Glomerular endothelial cell (primary cell): ENCODE results near the gene SLIRP. TPM values are rescaled to one million over a fixed set of nuclear protein-coding genes. Genes with fewer than 3 reads are reported as not detected.
A peak's percentile ranks its signal among the peaks of the same experiment; 100 is the strongest.
"Not testable (repeated sequence)": the region's sequence is repeated elsewhere in the genome, so short reads cannot be mapped to it uniquely, and the experiment has no call there.

Experiments used
- DNase-seq: peaks from one replicate; pipeline ENCODE4 v3.0.0-alpha.2; 2011; ENCODE audit warnings: low read depth, low spot score; ENCODE audit errors: extremely low read depth
- total RNA-seq: library from RNA; depleted of rRNA; stranded (reverse); fragments of >200 nt; gene quantifications from 2 replicates; pipeline ENCODE4 v1.2.3, GENCODE V29; 2015

The SLIRP gene
- total RNA-seq, 1 donor from 2014 or later, result 171 TPM

DNA sequence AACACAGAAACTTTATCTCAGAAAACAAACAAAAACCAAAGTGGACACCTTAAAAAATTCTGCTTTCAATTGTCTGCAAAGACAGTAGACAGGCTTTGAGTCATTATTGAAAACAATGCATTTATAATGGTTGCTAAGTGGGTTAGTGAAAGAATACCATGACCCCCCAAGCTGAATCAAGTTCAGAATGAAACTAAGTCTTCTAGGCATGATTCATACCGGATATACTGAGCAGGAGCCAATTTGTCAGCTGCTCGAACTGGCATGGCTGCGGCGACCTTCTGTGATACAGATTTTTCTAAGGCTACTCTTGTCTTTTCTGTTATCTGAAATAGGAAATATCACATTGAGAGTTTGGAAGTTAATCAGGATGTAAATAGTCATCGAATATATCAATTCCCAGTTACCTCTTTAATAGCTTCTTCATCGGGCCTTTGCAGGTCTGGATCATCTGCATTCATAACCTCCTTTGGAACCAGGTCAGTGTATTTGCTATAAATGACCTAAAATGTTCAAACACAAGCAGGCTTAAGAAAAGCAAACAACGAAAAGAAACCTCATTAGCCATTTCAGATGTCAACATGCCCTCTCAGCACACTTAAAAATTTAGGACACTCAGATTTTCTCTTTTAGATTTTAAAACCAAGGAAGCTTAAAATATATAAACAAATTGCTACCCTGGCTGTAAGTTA is 30.8 kb downstream of the SLIRP start:
- DNase-seq, result peak; percentile 75

DNA sequence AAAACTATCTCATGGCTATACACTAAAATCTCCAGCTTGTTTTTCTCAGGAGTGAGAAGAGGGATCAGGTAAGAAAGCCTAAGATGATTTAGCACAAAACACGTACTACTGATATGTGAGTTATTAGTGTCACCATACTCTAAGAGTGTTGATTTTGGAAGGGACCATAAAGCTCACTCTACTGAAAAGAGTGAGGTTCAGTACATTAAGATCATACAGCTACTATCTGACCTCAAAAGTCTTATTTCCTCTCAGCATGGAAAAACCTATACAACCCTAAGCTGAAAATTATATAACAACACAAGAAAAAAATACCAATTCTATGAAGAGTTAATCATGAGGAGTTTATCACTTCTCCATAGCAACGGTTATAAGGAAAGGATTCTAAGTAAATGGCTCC is 33.5 kb downstream of the SLIRP start:
- no peak for DNase-seq

DNA sequence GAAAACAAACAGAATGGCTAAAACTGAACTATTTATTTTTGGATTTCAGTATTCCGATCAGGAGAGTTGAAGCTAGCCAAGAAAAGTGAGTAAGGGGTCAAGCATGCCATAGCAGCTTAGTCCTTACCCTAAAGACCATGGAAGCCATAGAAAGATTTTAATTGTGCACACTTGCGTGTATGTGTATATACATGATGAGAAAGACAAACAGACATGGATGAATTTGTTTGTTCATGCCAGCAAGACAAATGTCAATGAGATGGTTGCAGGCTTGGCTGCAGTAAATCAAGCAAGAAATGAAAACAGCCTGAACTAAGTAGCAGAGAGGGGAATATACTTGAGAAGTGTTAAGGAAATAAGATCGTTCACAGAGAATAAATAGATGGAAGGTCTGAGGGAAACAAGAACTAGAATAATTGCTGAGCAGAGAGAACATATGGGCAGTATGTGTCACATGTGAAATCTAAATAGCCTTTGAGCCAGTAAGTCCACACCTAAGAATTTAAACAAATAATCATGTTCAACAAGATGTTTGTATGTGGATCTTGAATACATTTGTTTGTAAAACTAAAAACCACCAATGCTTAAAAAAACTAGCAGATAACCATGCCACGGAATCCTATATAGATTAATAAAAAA is 38.3 kb downstream of the SLIRP start:
- no peak for DNase-seq

DNA sequence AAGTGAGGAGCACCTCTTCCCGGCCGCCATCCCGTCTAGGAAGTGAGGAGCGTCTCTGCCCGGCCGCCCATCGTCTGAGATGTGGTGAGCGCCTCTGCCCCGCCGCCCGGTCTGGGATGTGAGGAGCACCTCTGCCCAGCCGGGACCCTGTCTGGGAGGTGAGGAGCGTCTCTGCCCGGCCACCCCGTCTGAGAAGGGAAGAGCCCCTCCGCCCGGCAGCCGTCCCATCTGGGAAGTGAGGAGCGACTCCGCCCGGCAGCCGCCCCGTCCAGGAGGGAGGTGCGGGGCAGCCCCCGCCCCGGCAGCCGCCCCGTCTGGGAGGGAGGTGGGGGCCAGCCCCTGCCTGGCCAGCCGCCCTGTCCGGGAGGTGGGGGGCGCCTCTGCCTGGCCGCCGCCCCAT is 39.5 kb downstream of the SLIRP start:
- DNase-seq, result not testable (repeated sequence)

DNA sequence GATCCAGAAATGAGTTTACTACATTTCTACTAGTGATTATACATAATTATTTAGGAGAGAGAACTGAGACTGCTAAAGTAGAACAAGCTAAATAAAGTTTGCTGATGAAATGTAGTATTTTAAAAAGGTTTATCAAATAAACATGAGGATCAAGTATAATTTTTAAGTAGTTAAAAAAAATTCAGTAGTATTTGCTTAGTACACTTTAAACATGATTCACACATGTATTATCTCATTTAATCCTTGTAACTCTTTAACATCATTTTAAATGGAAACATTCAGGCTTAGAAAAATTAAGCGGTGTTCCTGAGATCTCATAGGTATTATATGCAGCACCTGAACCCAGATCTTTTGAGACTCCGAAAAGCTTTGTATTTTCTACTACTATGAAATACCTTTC is 44.4 kb downstream of the SLIRP start:
- no peak for DNase-seq

DNA sequence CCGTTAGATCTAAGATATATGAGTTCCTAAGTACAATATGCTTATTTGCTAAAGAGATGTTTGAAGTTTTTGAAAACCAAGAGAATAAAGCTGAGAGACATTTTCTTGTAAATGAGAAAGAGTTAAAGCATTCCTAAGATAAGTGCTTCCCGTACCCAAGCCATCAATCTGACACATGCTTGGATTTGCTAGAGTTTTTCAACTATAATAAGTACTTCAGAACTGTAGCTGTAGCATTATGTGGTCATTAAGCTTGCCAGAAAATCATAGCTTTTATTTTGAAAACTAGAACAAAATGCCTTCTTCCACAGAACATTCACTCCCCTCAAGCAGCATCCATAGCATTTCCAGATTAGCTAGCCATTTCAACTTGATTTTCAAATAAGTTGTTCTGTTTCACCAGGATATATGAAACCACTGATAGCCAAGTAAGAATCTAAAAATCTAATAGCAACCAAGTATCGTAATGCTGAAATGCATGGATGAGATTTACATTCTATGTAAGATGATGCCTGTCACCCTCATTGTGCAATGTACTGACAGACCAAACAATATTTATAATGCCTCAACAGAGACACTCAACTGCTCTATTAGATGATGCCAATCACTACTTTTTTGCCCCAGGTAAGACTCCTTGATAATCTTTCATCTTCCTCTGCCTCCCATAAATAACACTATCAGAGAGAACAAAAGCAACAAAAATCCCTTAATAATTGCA is 45.1 kb downstream of the SLIRP start:
- DNase-seq, result no peak

DNA sequence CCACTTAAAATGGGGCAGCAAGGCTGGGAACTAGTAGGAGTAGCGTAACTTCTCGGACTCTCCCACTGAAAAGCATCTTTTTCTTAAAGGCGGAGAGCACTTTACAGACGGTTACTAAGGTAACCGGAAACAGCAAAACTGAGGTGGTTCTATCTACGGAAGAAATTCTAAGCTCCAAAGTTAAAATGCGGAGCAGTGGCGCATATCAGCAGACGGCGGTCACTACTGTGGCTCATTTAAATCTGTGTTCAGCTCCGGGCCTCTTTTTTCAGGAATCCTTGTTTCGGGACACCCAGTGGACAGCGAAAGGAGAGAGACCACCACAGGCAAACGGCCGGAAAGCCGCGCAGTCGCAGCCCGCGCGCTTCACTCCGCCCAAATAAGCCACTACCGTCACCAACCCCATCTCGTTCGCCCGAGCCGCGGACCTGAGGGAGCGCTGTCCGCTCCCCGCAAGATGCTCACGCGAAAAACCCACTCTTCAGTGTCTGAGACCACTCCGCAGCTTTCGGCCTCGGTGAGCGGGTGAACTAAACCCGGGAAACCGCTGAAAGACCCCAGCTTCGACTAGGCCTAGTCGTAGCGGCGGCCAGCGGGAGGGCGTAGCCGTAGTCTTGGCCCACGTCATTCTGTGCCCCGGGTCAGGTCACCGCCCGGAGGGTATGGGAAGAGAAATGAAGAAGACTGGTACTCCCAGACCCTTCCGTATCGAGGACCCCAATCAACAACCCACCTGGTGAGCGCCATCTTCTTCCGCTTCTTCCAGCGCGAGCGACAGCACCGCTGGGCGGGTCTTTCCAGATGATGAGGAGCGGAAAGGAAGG is 52.7 kb downstream of the SLIRP start, which contains the start of gene SNW1:
Gene SNW1 (minus strand): TSS at position 776 of the 824 bp plus-strand sequence. CDS start 29 bp downstream, at position 747.
- DNase-seq, result peak; percentile 23

DNA sequence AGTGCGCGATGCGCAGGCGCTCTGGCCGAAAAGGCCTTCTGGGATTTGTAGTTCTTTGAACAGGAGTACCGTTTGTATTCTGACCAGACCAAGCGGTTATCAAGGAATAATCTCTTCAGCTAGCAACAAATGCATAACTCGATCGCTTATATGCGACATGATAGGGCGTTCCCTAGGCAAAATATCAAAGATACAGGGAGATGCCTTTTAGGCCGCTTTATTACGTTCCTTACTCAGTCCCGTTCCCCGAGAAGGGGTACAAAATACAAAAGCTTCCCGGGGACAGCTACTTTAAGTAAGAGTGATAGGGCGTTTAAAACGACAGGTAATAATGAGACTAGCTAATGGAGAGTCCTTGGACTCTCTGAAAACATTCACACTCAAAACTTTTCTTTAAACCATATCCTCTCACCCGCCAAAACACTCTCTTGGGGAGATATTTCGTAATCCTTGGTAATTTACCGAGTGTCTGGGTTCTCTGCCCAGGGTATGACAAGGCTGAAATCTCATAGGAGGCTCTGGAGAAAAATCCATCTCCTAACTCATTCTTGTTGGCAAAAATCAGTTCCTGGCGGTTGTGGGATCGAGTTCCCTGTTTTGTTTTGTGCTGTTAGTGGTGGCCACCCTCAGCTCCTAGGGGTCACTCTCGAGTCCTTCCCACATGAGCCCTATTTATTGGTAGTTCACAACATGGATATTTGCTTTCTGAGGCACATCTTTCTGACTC is 53.5 kb downstream of the SLIRP start:
- DNase-seq, result peak; percentile 79

DNA sequence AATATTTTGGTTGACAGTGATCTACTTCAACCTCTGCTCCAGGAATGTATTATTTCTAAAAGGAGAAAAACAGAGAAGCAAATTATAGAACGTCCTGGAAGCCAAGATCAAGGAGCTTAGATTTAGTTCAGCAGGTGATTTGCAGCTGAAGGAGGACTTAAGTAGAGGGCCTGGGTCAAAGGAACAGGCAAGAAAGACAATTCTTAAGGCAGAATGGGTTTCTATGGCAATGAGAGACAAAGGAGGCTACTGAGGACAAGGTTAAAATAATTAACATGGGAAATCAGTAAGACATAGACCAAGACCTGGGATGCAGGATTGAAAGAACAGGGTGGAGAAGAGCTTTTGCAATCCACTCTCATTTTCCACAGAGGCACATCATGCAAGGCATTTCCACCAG is 55.4 kb downstream of the SLIRP start:
- no peak for DNase-seq

DNA sequence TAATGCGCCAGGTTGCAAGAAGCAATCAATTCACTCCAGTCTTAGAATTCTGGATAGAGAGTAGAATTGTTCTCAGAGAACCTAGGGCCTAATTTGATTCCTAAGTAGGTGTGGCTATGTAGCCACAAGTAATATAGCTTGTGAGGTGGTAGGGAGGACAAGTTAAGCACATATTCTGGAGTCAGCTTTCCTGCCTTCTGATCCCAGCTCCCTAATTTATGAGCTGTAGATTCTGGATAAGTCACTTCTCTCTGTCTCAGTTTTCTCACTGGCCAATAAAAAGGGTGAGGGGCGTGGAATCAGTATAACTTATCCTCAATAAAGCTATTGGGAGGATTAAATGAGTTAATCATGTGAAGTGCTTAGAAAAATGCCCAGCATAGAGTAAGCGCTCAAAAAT is 56.1 kb downstream of the SLIRP start:
- no peak for DNase-seq

Other genes starting within 250 kb of the SLIRP start
- 0.41 TPM in 1 of 2 replicates, not detected in the other for gene ISM2, start 209.3 kb upstream of the SLIRP start, total RNA-seq
- gene SPTLC2, start 91.5 kb upstream of the SLIRP start, total RNA-seq, result 42.6 and 60.3 TPM in 2 replicates
- gene ALKBH1, start 80 bp upstream of the SLIRP start, total RNA-seq, result 11.9 and 13.3 TPM in 2 replicates
- 48.1 and 58.3 TPM in 2 replicates for gene SNW1, start 53.1 kb downstream of the SLIRP start, total RNA-seq
- 7.2 and 12.7 TPM in 2 replicates for gene ADCK1, start 92.0 kb downstream of the SLIRP start, total RNA-seq